MM.1S (cell line): ENCODE results near the gene HECTD4.

Experiments
- CTCF ChIP-seq: fragments of 300-600 bp; sonication (generic); IDR thresholded peaks from 2 replicates; pipeline ENCODE4 v1.5.1; 2016; ENCODE audit warnings: antibody characterized with exemption, low read length, mixed read lengths
- EZH2 ChIP-seq: fragments of 300-600 bp; sonication (generic); optimal IDR thresholded peaks from 2 replicates; pipeline ENCODE3; 2017; ENCODE audit warnings: low read depth, mild to moderate bottlenecking, antibody characterized with exemption, low read length, mixed read lengths
- EZH2phosphoT487 ChIP-seq: fragments of 300-600 bp; sonication (generic); IDR thresholded peaks from 2 replicates; pipeline ENCODE4 v1.6.1; 2018; ENCODE audit warnings: antibody characterized with exemption, low read length

- no peak for TF ChIP-seq CTCF
- TF ChIP-seq EZH2, result no peak
- no peak for TF ChIP-seq EZH2phosphoT487
Measured at GRCh38 chr12:112354399-112354798, 27.8 kb downstream of the HECTD4 start.
